IMR-90 (cell line): Measurements from ENCODE around the gene SMKR1.

ENCODE experiments used
- CTCF ChIP-seq: conservative IDR thresholded peaks from 2 replicates; pipeline ENCODE4 v1.5.1; 2012; ENCODE audit warnings: mild to moderate bottlenecking, low read depth, low read length, improper control_type of control experiment
- FOS ChIP-seq: fragments of 150-350 bp; IDR thresholded peaks from 2 replicates; pipeline ENCODE4 v1.6.1; 2016; ENCODE audit warnings: low read depth, low read length
- MAFK ChIP-seq: IDR thresholded peaks from 2 replicates; pipeline ENCODE4 v1.6.1; 2012; ENCODE audit warnings: low read depth, low read length, improper control_type of control experiment
- POLR2A ChIP-seq: IDR thresholded peaks from 2 replicates; pipeline ENCODE4 v1.6.1; 2012; ENCODE audit warnings: mild to moderate bottlenecking, low read depth, low read length
- RAD21 ChIP-seq: IDR thresholded peaks from 2 replicates; pipeline ENCODE4 v1.6.1; 2012; ENCODE audit warnings: low read length, improper control_type of control experiment
- RCOR1 ChIP-seq: IDR thresholded peaks from 2 replicates; pipeline ENCODE4 v1.6.1; 2012; ENCODE audit warnings: mild to moderate bottlenecking, low read length, improper control_type of control experiment; ENCODE audit not compliant: insufficient replicate concordance
- RFX5 ChIP-seq: IDR thresholded peaks from 2 replicates; pipeline ENCODE4 v1.8.0; 2012; ENCODE audit warnings: low read depth, mild to moderate bottlenecking, low read length, moderate library complexity
- USF2 ChIP-seq: fragments of 150-350 bp; IDR thresholded peaks from 2 replicates; pipeline ENCODE4 v1.6.1; 2017; ENCODE audit warnings: mild to moderate bottlenecking, antibody characterized with exemption, low read length, low read depth

DNA sequence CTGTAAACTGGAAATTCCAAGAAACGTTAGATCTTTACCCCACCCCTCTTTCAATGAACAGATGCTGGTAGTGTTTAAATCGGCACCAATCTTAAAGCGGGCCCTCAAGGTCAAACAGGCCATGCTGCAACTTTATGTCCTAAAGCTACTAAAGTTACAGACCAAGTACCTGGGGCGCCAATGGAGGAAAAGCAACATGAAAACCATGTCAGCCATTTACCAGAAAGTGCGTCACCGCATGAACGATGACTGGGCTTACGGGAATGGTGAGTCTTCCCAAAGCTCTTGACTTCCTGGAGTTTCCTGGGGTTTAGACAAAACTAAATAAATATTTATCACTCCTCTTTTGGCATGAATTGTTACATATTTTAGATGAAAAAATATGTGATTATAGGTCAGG, 19.6 kb upstream of the SMKR1 start:
- TF ChIP-seq CTCF = no peak
- no peak for TF ChIP-seq MAFK
- no peak for TF ChIP-seq POLR2A
- TF ChIP-seq RFX5 = no peak
- no peak for TF ChIP-seq RCOR1
- TF ChIP-seq USF2 = no peak
- TF ChIP-seq FOS = no peak
- TF ChIP-seq RAD21 = no peak
